Tibial artery (tissue), 4 donors: Measurements from ENCODE around the gene LGR6.

Experiments used
- DNase-seq, 2 donors: peaks; one replicate each; pipeline ENCODE4 v3.0.0-alpha.2; 2019
- H3K27ac ChIP-seq, 2 donors: fragments of 200-600 bp; sonication (generic) in 1 of 2; 1 replicate in 1 of 2; 2 replicates in 1 of 2; pipeline ENCODE4 v1.5.1; 2018 to 2019; ENCODE audit warnings: mild to moderate bottlenecking in 1 of 2
- H3K27me3 ChIP-seq, 2 donors: fragments of 200-600 bp; sonication (generic) in 1 of 2; one replicate each; pipeline versions ENCODE4 v1.5.1 to v1.6.0; 2016 to 2019
- H3K36me3 ChIP-seq, 3 donors: fragments of 200-600 bp; sonication (generic) in 2 of 3; one replicate each; pipeline ENCODE4 v1.5.1; 2016 to 2019; ENCODE audit warnings: mild to moderate bottlenecking in 2 of 3
- H3K4me1 ChIP-seq, 4 donors: fragments of 200-600 bp; sonication (generic) in 2 of 4; 1 replicate in 3 of 4; 2 replicates in 1 of 4; pipeline ENCODE4 v1.5.1; 2016 to 2019
- H3K4me3 ChIP-seq, 2 donors: fragments of 200-600 bp; sonication (generic) in 1 of 2; 1 replicate in 1 of 2; 2 replicates in 1 of 2; pipeline ENCODE4 v1.5.1; 2018 to 2019; ENCODE audit warnings: mild to moderate bottlenecking in 2 of 2
- H3K9me3 ChIP-seq, 3 donors: fragments of 200-600 bp; sonication (generic) in 1 of 3; one replicate each; pipeline ENCODE4 v1.5.1; 2016 to 2019
- CTCF ChIP-seq, 2 experiments: fragments of 200-600 bp in 1 of 2; fragments of 450-650 bp in 1 of 2; IDR thresholded peaks; one replicate each; pipeline ENCODE4 v1.5.1; 2017 to 2019; ENCODE audit warnings: antibody characterized with exemption in 2 of 2, mild to moderate bottlenecking in 1 of 2, moderate library complexity in 1 of 2
- intact Hi-C: fragments of 100-400 bp; cut with DNase I; formaldehyde crosslinking; loops from one replicate; pipeline ENCODE4 v1.15.0; 2023; ENCODE audit warnings: low total_unique reads

Gene LGR6

DNA sequence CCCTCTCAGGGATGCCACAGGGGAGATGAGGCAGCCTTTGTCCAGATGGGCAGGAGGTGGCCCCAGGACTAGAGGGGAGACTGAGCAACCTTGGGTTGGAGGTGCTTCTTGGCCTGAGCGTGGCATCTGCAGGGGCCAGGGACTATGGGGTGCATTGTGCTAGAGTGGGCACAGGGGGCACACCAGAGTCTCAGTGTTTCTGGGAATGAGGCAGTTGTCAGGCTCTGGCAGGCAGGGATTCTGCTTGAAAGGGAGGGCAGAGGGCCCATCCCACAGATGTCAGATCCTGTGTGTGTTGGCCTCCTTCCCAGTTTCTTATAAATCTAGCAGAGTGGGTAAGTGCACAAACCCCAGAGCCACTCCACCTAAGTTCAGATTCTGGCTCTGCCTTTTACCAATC lies 13.7 kb downstream of the LGR6 start:
- no peaks in the 10 kb centered on the region for H3K36me3 ChIP-seq
- H3K27ac ChIP-seq: peak overlapping the region; percentile 47 to 54
- H3K9me3 ChIP-seq: no peaks in the 10 kb centered on the region
- peaks cover 0 to 32% (median 20%) of the 10 kb centered on the region in 4 donors for H3K4me1 ChIP-seq
- TF ChIP-seq CTCF (IDR thresholded peaks at IDR 0.05): peak; percentile 21 to 38
- peak; percentile 35 to 85 for DNase-seq
- intact Hi-C loops: no loop called here
- no peaks in the 10 kb centered on the region for H3K27me3 ChIP-seq
- no peak overlapping the region for H3K4me3 ChIP-seq

GRCh38 chr1:202208351-202208857 lies 14.8 kb downstream of the LGR6 start:
- Histone ChIP-seq H3K36me3 (no peaks in the 10 kb centered on the region), H3K27ac (peak overlapping the region; percentile 47 to 54), H3K4me3 (no peak overlapping the region), H3K4me1 (peaks cover 0 to 29% (median 18%) of the 10 kb centered on the region in 4 donors), H3K27me3 (no peaks in the 10 kb centered on the region), H3K9me3 (no peaks in the 10 kb centered on the region)
- no peak for TF ChIP-seq CTCF (IDR thresholded peaks at IDR 0.05)
- no peak for DNase-seq
- intact Hi-C loops: no loop called here

GRCh38 chr1:202210385-202210784 lies 16.8 kb downstream of the LGR6 start:
- Histone ChIP-seq H3K4me3 (no peak overlapping the region), H3K27ac (peak overlapping the region in 1 of 2 donors; percentile 1), H3K27me3 (no peaks in the 10 kb centered on the region), H3K36me3 (no peaks in the 10 kb centered on the region), H3K9me3 (no peaks in the 10 kb centered on the region), H3K4me1 (peaks cover 0 to 49% (median 32%) of the 10 kb centered on the region in 4 donors)
- DNase-seq: no peak
- TF ChIP-seq CTCF (IDR thresholded peaks at IDR 0.05): no peak
- intact Hi-C loops: no loop called here

DNA sequence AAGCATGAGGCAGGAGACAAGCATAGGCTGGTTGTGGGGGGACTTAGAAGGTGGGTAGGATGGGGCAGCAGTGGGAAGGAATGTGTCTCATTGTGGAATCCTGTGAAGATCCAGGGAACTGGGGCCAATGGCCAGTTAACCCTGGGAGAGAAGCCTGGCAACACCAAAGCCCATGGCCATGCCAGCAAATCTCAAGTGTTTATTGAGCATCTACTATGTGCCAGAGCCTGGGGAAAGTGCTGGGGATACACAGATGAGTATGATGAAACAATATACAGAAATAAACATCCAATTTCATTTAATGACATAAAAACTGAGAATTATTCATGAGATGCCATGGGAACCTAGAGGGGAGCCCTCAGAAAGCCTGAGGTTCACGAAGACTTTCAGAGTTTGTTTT lies 17.4 kb downstream of the LGR6 start:
- TF ChIP-seq CTCF (IDR thresholded peaks at IDR 0.05): no peak
- Histone ChIP-seq H3K27me3 (no peaks in the 10 kb centered on the region), H3K4me3 (no peak overlapping the region), H3K4me1 (peaks cover 0 to 53% (median 32%) of the 10 kb centered on the region in 4 donors), H3K27ac (no peak overlapping the region), H3K36me3 (no peaks in the 10 kb centered on the region), H3K9me3 (no peaks in the 10 kb centered on the region)
- no peak for DNase-seq
- intact Hi-C loops: no loop called here

DNA sequence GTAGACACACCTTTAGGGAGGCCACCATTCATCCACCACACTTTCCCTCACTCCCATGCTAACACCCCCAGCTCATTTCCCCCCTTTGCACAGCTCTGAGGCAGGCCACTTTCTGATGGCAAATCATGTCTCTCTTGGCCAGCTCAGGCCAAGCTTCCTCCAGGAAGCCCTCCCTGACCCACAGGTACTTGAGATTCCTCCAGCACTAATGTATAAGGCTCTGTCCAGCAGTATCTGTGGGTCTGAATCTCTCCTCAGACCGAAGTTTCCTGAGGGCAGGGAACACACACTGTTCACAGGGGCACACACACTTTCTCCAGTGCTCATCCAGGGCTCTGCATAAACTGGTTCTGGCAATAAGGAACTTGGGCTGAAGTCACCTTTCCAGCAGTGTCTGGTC lies 19.2 kb downstream of the LGR6 start:
- H3K27ac ChIP-seq: peak overlapping the region in 1 of 2 donors; percentile 63
- H3K4me3 ChIP-seq: no peak overlapping the region
- H3K36me3 ChIP-seq: no peaks in the 10 kb centered on the region
- H3K9me3 ChIP-seq: no peaks in the 10 kb centered on the region
- intact Hi-C loops: no loop called here
- no peaks in the 10 kb centered on the region for H3K27me3 ChIP-seq
- H3K4me1 ChIP-seq: peaks cover 0 to 57% (median 36%) of the 10 kb centered on the region in 4 donors
- no peak for TF ChIP-seq CTCF (IDR thresholded peaks at IDR 0.05)
- no peak for DNase-seq
